Adrenal gland (tissue), 5 donors: ENCODE measurements around the gene IFI27L1.

ENCODE experiments used
- POLR2A ChIP-seq, 2 donors: fragments of 450-650 bp; IDR thresholded peaks; one replicate each; pipeline ENCODE4 v1.6.1; 2017; ENCODE audit warnings: antibody characterized with exemption in 2 of 2, mild to moderate bottlenecking in 2 of 2, moderate library complexity in 1 of 2
- TF ChIP-seq, protein P1 (sequence below), 6 experiments: fragments of 450-650 bp in 4 of 6; fragments of 200-600 bp in 2 of 6; sonication (generic) in 1 of 6; IDR thresholded peaks; 1 replicate in 5 of 6; 2 replicates in 1 of 6; pipeline versions ENCODE4 v1.5.1 to v1.8.0; 2016 to 2021; ENCODE audit warnings: antibody characterized with exemption in 6 of 6, mild to moderate bottlenecking in 2 of 6, moderate library complexity in 1 of 6
- donor health status: DM: no; HTN: no; CAD: no.

DNA sequence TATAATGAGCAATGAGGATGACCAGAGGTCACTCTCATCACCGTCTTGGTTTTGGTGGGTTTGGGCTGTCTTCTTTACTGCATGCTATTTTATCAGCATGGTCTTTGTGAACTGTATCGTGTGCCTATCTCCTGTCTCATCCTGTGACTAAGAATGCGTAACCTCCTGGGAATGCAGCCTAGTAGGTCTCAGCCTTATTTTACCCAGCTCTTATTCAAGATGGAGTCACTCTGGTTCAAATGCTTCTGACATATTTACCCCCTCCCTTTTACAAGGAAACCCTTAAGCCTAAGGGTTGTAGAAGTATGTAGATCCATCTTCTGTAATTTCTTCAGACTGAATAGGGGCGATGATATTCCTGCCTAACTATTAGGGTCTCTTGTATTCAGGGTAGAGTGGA is 8.4 kb downstream of the IFI27L1 start:
- TF ChIP-seq, protein P1, sequence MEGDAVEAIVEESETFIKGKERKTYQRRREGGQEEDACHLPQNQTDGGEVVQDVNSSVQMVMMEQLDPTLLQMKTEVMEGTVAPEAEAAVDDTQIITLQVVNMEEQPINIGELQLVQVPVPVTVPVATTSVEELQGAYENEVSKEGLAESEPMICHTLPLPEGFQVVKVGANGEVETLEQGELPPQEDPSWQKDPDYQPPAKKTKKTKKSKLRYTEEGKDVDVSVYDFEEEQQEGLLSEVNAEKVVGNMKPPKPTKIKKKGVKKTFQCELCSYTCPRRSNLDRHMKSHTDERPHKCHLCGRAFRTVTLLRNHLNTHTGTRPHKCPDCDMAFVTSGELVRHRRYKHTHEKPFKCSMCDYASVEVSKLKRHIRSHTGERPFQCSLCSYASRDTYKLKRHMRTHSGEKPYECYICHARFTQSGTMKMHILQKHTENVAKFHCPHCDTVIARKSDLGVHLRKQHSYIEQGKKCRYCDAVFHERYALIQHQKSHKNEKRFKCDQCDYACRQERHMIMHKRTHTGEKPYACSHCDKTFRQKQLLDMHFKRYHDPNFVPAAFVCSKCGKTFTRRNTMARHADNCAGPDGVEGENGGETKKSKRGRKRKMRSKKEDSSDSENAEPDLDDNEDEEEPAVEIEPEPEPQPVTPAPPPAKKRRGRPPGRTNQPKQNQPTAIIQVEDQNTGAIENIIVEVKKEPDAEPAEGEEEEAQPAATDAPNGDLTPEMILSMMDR (IDR thresholded peaks at IDR 0.05) = no peak
- no peak for TF ChIP-seq POLR2A (IDR thresholded peaks at IDR 0.05)
